ENCODE results near the gene POMT1.

DNA sequence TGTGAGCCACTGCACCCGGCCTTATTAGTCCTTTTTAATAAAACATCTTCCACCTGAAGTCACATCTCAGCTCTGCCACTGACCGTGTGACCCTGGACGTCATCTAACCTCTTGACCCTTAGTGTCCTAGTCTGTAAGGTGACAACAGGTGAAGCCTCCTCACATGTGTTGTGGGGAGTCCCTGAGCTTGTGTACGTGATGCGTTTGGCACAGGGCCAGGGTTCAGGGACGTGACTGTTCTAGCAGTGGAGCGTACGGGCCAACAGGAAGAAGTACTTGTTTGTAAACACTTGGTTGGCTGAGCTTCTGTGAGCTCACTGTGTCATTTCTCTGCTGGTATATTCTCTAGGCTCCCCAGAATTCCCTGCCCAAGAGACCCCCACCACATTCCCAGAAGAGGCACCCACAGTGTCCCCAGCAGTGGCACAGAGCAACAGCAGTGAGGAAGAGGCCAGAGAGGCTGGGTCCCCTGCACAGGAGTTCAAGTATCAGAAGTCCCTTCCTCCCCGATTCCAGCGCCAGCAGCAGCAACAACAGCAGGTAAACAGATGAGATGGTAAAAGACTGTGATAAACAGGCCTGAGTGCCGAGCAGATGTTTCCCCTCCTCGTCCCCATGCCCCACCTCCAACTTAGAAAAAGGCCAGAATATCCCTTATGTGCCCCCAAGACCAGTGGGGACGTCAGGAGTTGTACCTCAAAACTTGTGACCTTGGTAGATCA lies 35.3 kb upstream of the POMT1 start:
- TF ChIP-seq, protein P1, sequence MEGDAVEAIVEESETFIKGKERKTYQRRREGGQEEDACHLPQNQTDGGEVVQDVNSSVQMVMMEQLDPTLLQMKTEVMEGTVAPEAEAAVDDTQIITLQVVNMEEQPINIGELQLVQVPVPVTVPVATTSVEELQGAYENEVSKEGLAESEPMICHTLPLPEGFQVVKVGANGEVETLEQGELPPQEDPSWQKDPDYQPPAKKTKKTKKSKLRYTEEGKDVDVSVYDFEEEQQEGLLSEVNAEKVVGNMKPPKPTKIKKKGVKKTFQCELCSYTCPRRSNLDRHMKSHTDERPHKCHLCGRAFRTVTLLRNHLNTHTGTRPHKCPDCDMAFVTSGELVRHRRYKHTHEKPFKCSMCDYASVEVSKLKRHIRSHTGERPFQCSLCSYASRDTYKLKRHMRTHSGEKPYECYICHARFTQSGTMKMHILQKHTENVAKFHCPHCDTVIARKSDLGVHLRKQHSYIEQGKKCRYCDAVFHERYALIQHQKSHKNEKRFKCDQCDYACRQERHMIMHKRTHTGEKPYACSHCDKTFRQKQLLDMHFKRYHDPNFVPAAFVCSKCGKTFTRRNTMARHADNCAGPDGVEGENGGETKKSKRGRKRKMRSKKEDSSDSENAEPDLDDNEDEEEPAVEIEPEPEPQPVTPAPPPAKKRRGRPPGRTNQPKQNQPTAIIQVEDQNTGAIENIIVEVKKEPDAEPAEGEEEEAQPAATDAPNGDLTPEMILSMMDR (IDR thresholded peaks at IDR 0.05; ENCODE audit: low read depth, low read length, poor library complexity, severe bottlenecking): no peak
- TF ChIP-seq EZH2phosphoT487 (IDR thresholded peaks at IDR 0.05; ENCODE audit: borderline replicate concordance, low read length): no peak

All from DOHH2 (cell line).